GM11168 (cell line): Measurements from ENCODE around the gene MYOM1.
"Not testable (repeated sequence)": the region's sequence is repeated elsewhere in the genome, so short reads cannot be mapped to it uniquely, and the experiment has no call there.

Experiments
- in situ Hi-C: fragments of 300-500 bp; cut with MboI; formaldehyde crosslinking; loops from one replicate; pipeline ENCODE4 v1.12.0; 2022; ENCODE audit warnings: low sequenced_read_pairs; ENCODE audit not compliant: unreplicated experiment

Gene MYOM1

GRCh38 chr18:3049897-3050454, 169.8 kb downstream of the MYOM1 start:
- in situ Hi-C loops, result not testable (repeated sequence)

- in situ Hi-C loops, result no loop called here
Measured at GRCh38 chr18:3048820-3049349, 170.9 kb downstream of the MYOM1 start.

GRCh38 chr18:3048121-3048520, 171.6 kb downstream of the MYOM1 start:
- in situ Hi-C loops, result no loop called here

- in situ Hi-C loops, result no loop called here
Measured at GRCh38 chr18:3046216-3046808, 173.5 kb downstream of the MYOM1 start.

GRCh38 chr18:3044931-3045698, 174.7 kb downstream of the MYOM1 start:
- in situ Hi-C loops, result no loop called here

GRCh38 chr18:3042379-3042778, 177.4 kb downstream of the MYOM1 start:
- in situ Hi-C loops, result no loop called here

GRCh38 chr18:3041843-3042242, 177.9 kb downstream of the MYOM1 start:
- in situ Hi-C loops, result no loop called here

- in situ Hi-C loops, result no loop called here
Measured at GRCh38 chr18:3040881-3041280, 178.9 kb downstream of the MYOM1 start.

GRCh38 chr18:3040173-3040572, 179.6 kb downstream of the MYOM1 start:
- in situ Hi-C loops, result no loop called here

- in situ Hi-C loops, result no loop called here
Measured at GRCh38 chr18:3037423-3037915, 182.3 kb downstream of the MYOM1 start.

GRCh38 chr18:3036108-3036507, 183.7 kb downstream of the MYOM1 start:
- in situ Hi-C loops, result no loop called here

- in situ Hi-C loops, result no loop called here
Measured at GRCh38 chr18:3035635-3036034, 184.1 kb downstream of the MYOM1 start.

- in situ Hi-C loops, result no loop called here
Measured at GRCh38 chr18:3032721-3033120, 187.0 kb downstream of the MYOM1 start.

- in situ Hi-C loops, result no loop called here
Measured at GRCh38 chr18:3029215-3029952, 190.4 kb downstream of the MYOM1 start.

- in situ Hi-C loops, result not testable (repeated sequence)
Measured at GRCh38 chr18:3028115-3028514, 191.7 kb downstream of the MYOM1 start.

- in situ Hi-C loops, result no loop called here
Measured at GRCh38 chr18:3027370-3027891, 192.3 kb downstream of the MYOM1 start.

- in situ Hi-C loops, result no loop called here
Measured at GRCh38 chr18:3025544-3025943, 194.2 kb downstream of the MYOM1 start.

GRCh38 chr18:3023603-3024002, 196.2 kb downstream of the MYOM1 start:
- in situ Hi-C loops, result not testable (repeated sequence)
